Stomach (tissue), 4 donors: ENCODE measurements around the gene C10orf67.

ENCODE experiments used
- POLR2AphosphoS5 ChIP-seq, 3 donors: sonication (generic); formaldehyde crosslinking; IDR thresholded peaks; one replicate each; pipeline ENCODE4 v1.6.1; 2016; ENCODE audit warnings: antibody characterized with exemption in 3 of 3
- TF ChIP-seq, protein P1 (sequence below), 7 experiments: fragments of 450-650 bp in 4 of 7; fragments of 200-600 bp in 3 of 7; sonication (generic) in 3 of 7; IDR thresholded peaks; one replicate each; pipeline ENCODE4 v1.5.1; 2016 to 2019; ENCODE audit warnings: antibody characterized with exemption in 7 of 7, control low read depth in 2 of 7, mild to moderate bottlenecking in 1 of 7

DNA sequence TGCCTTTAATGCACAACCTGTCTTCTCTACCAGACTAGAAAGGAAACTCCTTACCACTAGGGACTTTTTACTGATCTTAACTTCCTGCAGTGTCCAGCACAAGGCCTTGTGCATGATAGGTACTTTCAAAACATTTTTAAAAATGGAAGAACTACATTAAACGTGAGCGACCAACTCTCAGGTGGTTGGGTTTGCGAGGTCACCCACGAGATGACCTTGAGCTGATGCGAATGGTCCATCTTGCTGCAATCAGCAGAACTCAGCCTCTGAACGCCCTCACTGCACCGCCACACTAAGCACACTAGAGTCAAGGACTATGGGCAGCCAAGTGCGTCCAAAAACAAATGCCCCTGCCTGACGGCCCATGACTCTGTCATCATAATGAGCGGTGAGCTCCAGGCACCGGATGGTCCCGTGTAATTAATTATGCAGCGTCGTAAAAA is 187.3 kb downstream of the C10orf67 start:
- TF ChIP-seq, protein P1, sequence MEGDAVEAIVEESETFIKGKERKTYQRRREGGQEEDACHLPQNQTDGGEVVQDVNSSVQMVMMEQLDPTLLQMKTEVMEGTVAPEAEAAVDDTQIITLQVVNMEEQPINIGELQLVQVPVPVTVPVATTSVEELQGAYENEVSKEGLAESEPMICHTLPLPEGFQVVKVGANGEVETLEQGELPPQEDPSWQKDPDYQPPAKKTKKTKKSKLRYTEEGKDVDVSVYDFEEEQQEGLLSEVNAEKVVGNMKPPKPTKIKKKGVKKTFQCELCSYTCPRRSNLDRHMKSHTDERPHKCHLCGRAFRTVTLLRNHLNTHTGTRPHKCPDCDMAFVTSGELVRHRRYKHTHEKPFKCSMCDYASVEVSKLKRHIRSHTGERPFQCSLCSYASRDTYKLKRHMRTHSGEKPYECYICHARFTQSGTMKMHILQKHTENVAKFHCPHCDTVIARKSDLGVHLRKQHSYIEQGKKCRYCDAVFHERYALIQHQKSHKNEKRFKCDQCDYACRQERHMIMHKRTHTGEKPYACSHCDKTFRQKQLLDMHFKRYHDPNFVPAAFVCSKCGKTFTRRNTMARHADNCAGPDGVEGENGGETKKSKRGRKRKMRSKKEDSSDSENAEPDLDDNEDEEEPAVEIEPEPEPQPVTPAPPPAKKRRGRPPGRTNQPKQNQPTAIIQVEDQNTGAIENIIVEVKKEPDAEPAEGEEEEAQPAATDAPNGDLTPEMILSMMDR (IDR thresholded peaks at IDR 0.05): no peak
- TF ChIP-seq POLR2AphosphoS5 (IDR thresholded peaks at IDR 0.05): no peak
